ENCODE results near the gene UGT1A6. TPM values are rescaled to one million over a fixed set of nuclear protein-coding genes. Genes with fewer than 3 reads are reported as not detected.

The UGT1A6 gene
- total and polyA plus RNA-seq, 2 of the 13 experiments (the other 11 are each of a cell fraction or from before 2014, with no cell fraction given): 0.25 TPM; not detected in 1

DNA sequence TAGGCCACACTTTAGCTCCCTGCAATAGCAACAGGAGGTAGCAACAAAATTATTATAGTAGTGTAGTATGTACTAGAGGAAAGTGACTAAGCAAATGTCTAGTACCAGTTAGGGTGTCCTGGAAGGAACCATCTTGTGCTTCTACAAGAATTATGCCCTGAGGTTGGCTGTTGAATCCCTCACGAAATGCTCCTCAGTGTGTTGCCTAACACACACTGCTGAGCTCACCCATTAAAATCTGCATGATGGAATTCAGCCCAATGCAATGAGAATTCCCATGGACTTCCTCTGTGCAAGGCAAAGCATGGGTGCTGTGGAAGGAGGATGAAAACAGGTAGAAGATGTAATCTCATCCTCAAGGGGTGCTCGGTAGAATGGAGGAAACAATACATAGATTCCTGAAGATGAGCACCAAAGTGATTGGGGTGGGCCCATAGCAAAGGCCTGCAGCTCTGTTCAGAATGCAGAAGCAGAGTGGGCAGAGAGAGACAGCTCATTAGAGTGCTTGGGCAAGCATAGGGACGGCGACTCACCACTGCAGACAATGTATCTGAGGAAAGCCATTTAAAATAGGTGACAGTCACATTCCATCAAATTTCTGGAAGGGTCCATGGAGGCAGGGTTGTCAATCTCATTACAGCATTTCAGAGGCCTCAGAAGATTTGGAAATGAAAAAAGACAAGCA, 12.2 kb upstream of the UGT1A6 start (continued):
- TF ChIP-seq USF2 (IDR thresholded peaks at IDR 0.05; ENCODE audit: low read depth, low read length): no peak
- no peak for TF ChIP-seq USF2 (CRISPR knock-in tag; IDR thresholded peaks at IDR 0.05; ENCODE audit: borderline replicate concordance)
- TF ChIP-seq ZNF3 (CRISPR knock-in tag; IDR thresholded peaks at IDR 0.05): no peak
- TF ChIP-seq POGZ (CRISPR knock-in tag; IDR thresholded peaks at IDR 0.05): no peak
- TF ChIP-seq, protein P1, sequence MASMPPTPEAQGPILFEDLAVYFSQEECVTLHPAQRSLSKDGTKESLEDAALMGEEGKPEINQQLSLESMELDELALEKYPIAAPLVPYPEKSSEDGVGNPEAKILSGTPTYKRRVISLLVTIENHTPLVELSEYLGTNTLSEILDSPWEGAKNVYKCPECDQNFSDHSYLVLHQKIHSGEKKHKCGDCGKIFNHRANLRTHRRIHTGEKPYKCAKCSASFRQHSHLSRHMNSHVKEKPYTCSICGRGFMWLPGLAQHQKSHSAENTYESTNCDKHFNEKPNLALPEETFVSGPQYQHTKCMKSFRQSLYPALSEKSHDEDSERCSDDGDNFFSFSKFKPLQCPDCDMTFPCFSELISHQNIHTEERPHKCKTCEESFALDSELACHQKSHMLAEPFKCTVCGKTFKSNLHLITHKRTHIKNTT (CRISPR knock-in tag; IDR thresholded peaks at IDR 0.05): no peak
- TF ChIP-seq ZNF552 (CRISPR knock-in tag; IDR thresholded peaks at IDR 0.05; ENCODE audit: borderline replicate concordance): no peak
- no peak for TF ChIP-seq ZFP36L2 (CRISPR knock-in tag; IDR thresholded peaks at IDR 0.05)
- TF ChIP-seq RBFOX2 (IDR thresholded peaks at IDR 0.05; ENCODE audit: low read depth, low read length): no peak
- no peak for TF ChIP-seq NKX3-1 (CRISPR knock-in tag; IDR thresholded peaks at IDR 0.05)
- no peak for TF ChIP-seq ZNF343 (CRISPR knock-in tag; IDR thresholded peaks at IDR 0.05)
- no peak for TF ChIP-seq REXO4 (CRISPR knock-in tag; IDR thresholded peaks at IDR 0.05; ENCODE audit: borderline replicate concordance)
- no peak for TF ChIP-seq ZNF839 (CRISPR knock-in tag; IDR thresholded peaks at IDR 0.05; ENCODE audit: borderline replicate concordance)

Data from HepG2 (cell line).